ENCODE results near the gene TRABD2A. TPM values are rescaled to one million over a fixed set of nuclear protein-coding genes. Genes with fewer than 3 reads are reported as not detected.
"Not testable (repeated sequence)": the region's sequence is repeated elsewhere in the genome, so short reads cannot be mapped to it uniquely, and the experiment has no call there.

The TRABD2A gene
- total and polyA plus RNA-seq, 8 donors, result 0.19 to 0.59 (median 0.28) TPM; not detected in 1

- Histone ChIP-seq H3K27me3 (no peaks in the 10 kb centered on the region), H3K36me3 (no peaks in the 10 kb centered on the region), H3K27ac (no peak overlapping the region), H3K4me1 (no peaks in the 10 kb centered on the region), H3K4me3 (no peak overlapping the region), H3K9me3 (no peaks in the 10 kb centered on the region)
- intact Hi-C loops (cut with DNase I), result no loop called here
- no peak for ATAC-seq
- no peak for TF ChIP-seq CTCF (IDR thresholded peaks at IDR 0.05)
- no peak for FAIRE-seq
- DNase-seq, result no peak
- 84 to 88% methylated on average over 1 of the region's 1 CpG for WGBS, 2 donors
Measured at GRCh38 chr2:84776011-84776410, 104.9 kb downstream of the TRABD2A start.

- H3K27me3 ChIP-seq; H3K4me1 ChIP-seq; H3K4me3 ChIP-seq; FAIRE-seq; intact Hi-C loops (cut with DNase I); H3K9me3 ChIP-seq; DNase-seq; H3K36me3 ChIP-seq; ATAC-seq; H3K27ac ChIP-seq: not testable (repeated sequence)
- WGBS, 2 donors, result 54 to 73% methylated on average over 3 of the region's 3 CpGs
Measured at GRCh38 chr2:84773562-84773961, 107.3 kb downstream of the TRABD2A start.

Other genes with a start within 250 kb of the TRABD2A start
- 100 to 1,000 TPM; 134 to 700 (median 213) TPM for gene TMSB10, start 24.6 kb upstream of the TRABD2A start, total RNA-seq
- gene TMSB10, start 24.6 kb upstream of the TRABD2A start, polyA plus RNA-seq, result 1,000 to 10,000 TPM in 1 of 2 donors, 100 to 1,000 TPM in 1; 585 to 1,099 TPM
- 100 to 1,000 TPM in 1 of 6 donors, 10 to 100 TPM in 5; 58.1 to 102 (median 82.3) TPM for gene KCMF1, start 90.1 kb upstream of the TRABD2A start, total RNA-seq
- gene KCMF1, start 90.1 kb upstream of the TRABD2A start, polyA plus RNA-seq, result 10 to 100 TPM in 1 of 2 donors, 1 to 10 TPM in 1; 9.9 to 31.1 TPM